Loucy (cell line): ENCODE results near the gene IGSF21.

Experiments
- CTCF ChIP-seq: fragments of 200-600 bp; sonication (generic); conservative IDR thresholded peaks from 2 replicates; pipeline ENCODE4 v1.5.1; 2014; ENCODE audit warnings: mild to moderate bottlenecking, antibody characterized with exemption, low read length
- EZH2phosphoT487 ChIP-seq: fragments of 200-600 bp; IDR thresholded peaks from 2 replicates; pipeline ENCODE4 v1.6.1; 2018; ENCODE audit warnings: antibody characterized with exemption, mild to moderate bottlenecking, moderate library complexity, borderline replicate concordance

- no peak for TF ChIP-seq CTCF
- TF ChIP-seq EZH2phosphoT487, result no peak
Observed at GRCh38 chr1:18155881-18156385, 48.3 kb downstream of the IGSF21 start.
